MM.1S (cell line): ENCODE data around the gene HAND2.

ENCODE experiments used
- DNase-seq: peaks from one replicate; pipeline ENCODE4 v3.0.0-alpha.2; 2015
- H2AFZ ChIP-seq: fragments of 300-600 bp; sonication (generic); 2 replicates; pipeline ENCODE4 v1.6.0; 2016; ENCODE audit warnings: antibody characterized with exemption, low read length
- H3F3A ChIP-seq: fragments of 300-600 bp; sonication (generic); 2 replicates; pipeline ENCODE4 v1.6.1; 2016; ENCODE audit warnings: mild to moderate bottlenecking, antibody characterized with exemption, low read length, moderate library complexity, mixed read lengths; ENCODE audit not compliant: insufficient read depth
- H3K27ac ChIP-seq: fragments of 300-600 bp; sonication (generic); 2 replicates; pipeline ENCODE4 v1.5.1; 2016; ENCODE audit warnings: mild to moderate bottlenecking, low read length
- H3K27me3 ChIP-seq: fragments of 300-600 bp; sonication (generic); replicated peaks from 2 replicates; pipeline ENCODE4 v1.6.0; 2016; ENCODE audit warnings: low read length; ENCODE audit not compliant: insufficient read depth
- H3K36me3 ChIP-seq: fragments of 300-600 bp; sonication (generic); replicated peaks from 2 replicates; pipeline ENCODE4 v1.6.1; 2016; ENCODE audit warnings: mild to moderate bottlenecking, low read length, mixed read lengths; ENCODE audit not compliant: insufficient read depth
- H3K4me1 ChIP-seq: fragments of 300-600 bp; sonication (generic); 2 replicates; pipeline ENCODE4 v1.6.1; 2016; ENCODE audit warnings: low read length, mixed read lengths
- H3K4me2 ChIP-seq: fragments of 300-600 bp; sonication (generic); 2 replicates; pipeline ENCODE4 v1.6.0; 2016; ENCODE audit warnings: low read depth, low read length
- H3K4me3 ChIP-seq: fragments of 300-600 bp; sonication (generic); 2 replicates; pipeline ENCODE4 v1.5.1; 2016; ENCODE audit warnings: low read length, mixed read lengths
- H3K79me2 ChIP-seq: fragments of 300-600 bp; sonication (generic); 2 replicates; pipeline ENCODE4 v1.6.1; 2016; ENCODE audit warnings: mixed run types, low read length, mixed read lengths
- H3K9ac ChIP-seq: fragments of 300-600 bp; sonication (generic); 2 replicates; pipeline ENCODE4 v1.6.1; 2016; ENCODE audit warnings: low read length, mixed read lengths
- H3K9me2 ChIP-seq: fragments of 300-600 bp; sonication (generic); replicated peaks from 2 replicates; pipeline ENCODE4 v1.6.1; 2016; ENCODE audit warnings: mild to moderate bottlenecking, low read length, mixed read lengths; ENCODE audit not compliant: insufficient read depth
- H3K9me3 ChIP-seq: fragments of 300-600 bp; sonication (generic); replicated peaks from 2 replicates; pipeline ENCODE4 v1.6.1; 2016; ENCODE audit warnings: mild to moderate bottlenecking, low read length, mixed read lengths; ENCODE audit not compliant: insufficient read depth
- H4K20me1 ChIP-seq: fragments of 300-600 bp; sonication (generic); 2 replicates; pipeline ENCODE4 v1.6.1; 2016; ENCODE audit warnings: mild to moderate bottlenecking, low read length, moderate library complexity, mixed read lengths; ENCODE audit not compliant: insufficient read depth
- CTCF ChIP-seq: fragments of 300-600 bp; sonication (generic); IDR thresholded peaks from 2 replicates; pipeline ENCODE4 v1.5.1; 2016; ENCODE audit warnings: antibody characterized with exemption, low read length, mixed read lengths
- EZH2 ChIP-seq: fragments of 300-600 bp; sonication (generic); optimal IDR thresholded peaks from 2 replicates; pipeline ENCODE3; 2017; ENCODE audit warnings: low read depth, mild to moderate bottlenecking, antibody characterized with exemption, low read length, mixed read lengths
- EZH2phosphoT487 ChIP-seq: fragments of 300-600 bp; sonication (generic); IDR thresholded peaks from 2 replicates; pipeline ENCODE4 v1.6.1; 2018; ENCODE audit warnings: antibody characterized with exemption, low read length

Gene HAND2

DNA sequence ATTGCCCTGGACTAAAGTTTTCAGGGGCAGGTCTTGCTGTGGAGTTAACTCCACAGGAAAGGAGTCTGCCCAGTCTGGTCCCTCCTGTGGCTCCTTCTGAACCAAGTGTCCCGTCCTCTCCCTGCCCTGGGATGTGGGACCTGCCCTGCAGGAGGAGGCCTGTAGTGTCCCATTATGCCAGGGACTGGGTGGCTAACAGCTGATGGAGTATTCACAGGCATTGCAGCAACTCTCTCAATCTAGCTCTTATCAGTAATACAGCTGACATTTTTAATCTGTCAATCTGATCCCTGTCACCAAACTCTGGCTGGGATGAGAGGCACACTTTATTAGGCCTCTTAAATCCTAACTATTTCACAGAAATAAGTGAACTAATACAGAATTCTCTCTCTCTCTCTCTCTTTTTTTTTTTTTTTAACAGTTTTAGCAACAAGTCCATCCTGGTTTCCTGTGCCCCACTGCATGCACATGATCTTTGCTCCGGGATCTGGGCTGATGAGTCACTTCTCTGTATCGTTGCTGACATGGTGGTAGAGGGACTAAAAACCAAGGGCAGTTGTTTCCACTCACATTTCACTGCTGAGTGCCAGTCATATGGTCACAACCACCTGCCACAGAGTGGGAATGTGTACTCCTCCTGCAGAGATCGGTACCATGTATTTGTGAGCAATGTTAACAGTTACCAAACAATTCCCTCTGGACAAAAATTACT lies 39.1 kb downstream of the HAND2 start:
- no peak overlapping the region for H3K4me2 ChIP-seq
- H3K4me3 ChIP-seq: no peak overlapping the region
- H3K79me2 ChIP-seq: no peaks in the 10 kb centered on the region
- no peaks in the 10 kb centered on the region for H3F3A ChIP-seq
- TF ChIP-seq EZH2: no peak
- TF ChIP-seq CTCF: no peak
- TF ChIP-seq EZH2phosphoT487: no peak
- no peaks in the 10 kb centered on the region for H3K36me3 ChIP-seq
- no peak overlapping the region for H3K9ac ChIP-seq
- H2AFZ ChIP-seq: no peak overlapping the region
- no peaks in the 10 kb centered on the region for H3K4me1 ChIP-seq
- no peaks in the 10 kb centered on the region for H4K20me1 ChIP-seq
- no peaks in the 10 kb centered on the region for H3K9me3 ChIP-seq
- no peak overlapping the region for H3K27ac ChIP-seq
- no peaks in the 10 kb centered on the region for H3K27me3 ChIP-seq
- H3K9me2 ChIP-seq: no peaks in the 10 kb centered on the region
- DNase-seq: no peak

DNA sequence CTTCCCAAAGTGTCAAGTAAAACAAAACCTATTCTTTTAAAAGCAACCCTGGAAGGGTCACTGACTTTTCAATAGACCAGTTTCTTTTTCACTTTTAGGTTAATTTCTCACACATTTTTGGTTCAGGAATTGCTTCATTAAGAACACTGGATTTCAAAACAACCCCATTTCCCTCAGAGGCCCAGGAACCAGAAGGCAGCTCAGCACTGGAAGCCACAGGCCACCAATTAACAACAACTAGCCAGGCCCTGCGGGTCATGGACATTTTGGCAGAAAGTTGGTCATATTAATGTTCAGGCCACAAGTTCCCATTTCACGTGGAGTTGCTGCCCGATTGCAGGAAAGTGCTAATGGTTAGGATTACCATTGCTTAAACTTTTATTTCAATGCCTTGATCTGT lies 39.8 kb downstream of the HAND2 start:
- H2AFZ ChIP-seq: no peak overlapping the region
- no peaks in the 10 kb centered on the region for H3K79me2 ChIP-seq
- no peak overlapping the region for H3K9ac ChIP-seq
- no peak overlapping the region for H3K27ac ChIP-seq
- H3F3A ChIP-seq: no peaks in the 10 kb centered on the region
- H3K9me2 ChIP-seq: no peaks in the 10 kb centered on the region
- H3K27me3 ChIP-seq: no peaks in the 10 kb centered on the region
- H4K20me1 ChIP-seq: no peaks in the 10 kb centered on the region
- H3K4me2 ChIP-seq: no peak overlapping the region
- no peak for TF ChIP-seq EZH2
- TF ChIP-seq CTCF: no peak
- TF ChIP-seq EZH2phosphoT487: no peak
- DNase-seq: no peak
- no peak overlapping the region for H3K4me3 ChIP-seq
- no peaks in the 10 kb centered on the region for H3K4me1 ChIP-seq
- H3K9me3 ChIP-seq: no peaks in the 10 kb centered on the region
- H3K36me3 ChIP-seq: no peaks in the 10 kb centered on the region

GRCh38 chr4:173489514-173489913 lies 40.5 kb downstream of the HAND2 start:
- no peak for TF ChIP-seq EZH2phosphoT487
- TF ChIP-seq EZH2: no peak
- no peak for TF ChIP-seq CTCF
- no peak for DNase-seq

More at GRCh38 chr4:173489514-173489913, 40.5 kb downstream of the HAND2 start:
- Histone ChIP-seq H3K4me3 (no peak overlapping the region), H3K36me3 (no peaks in the 10 kb centered on the region), H3K9ac (no peak overlapping the region), H2AFZ (no peak overlapping the region), H3K27ac (no peak overlapping the region), H4K20me1 (no peaks in the 10 kb centered on the region), H3K4me2 (no peak overlapping the region), H3K27me3 (no peaks in the 10 kb centered on the region), H3K9me2 (no peaks in the 10 kb centered on the region), H3K79me2 (no peaks in the 10 kb centered on the region), H3K9me3 (no peaks in the 10 kb centered on the region), H3K4me1 (no peaks in the 10 kb centered on the region), H3F3A (no peaks in the 10 kb centered on the region)
